HG02973 (cell line): ENCODE data around the gene DNAH6.
"Not testable (repeated sequence)": the region's sequence is repeated elsewhere in the genome, so short reads cannot be mapped to it uniquely, and the experiment has no call there.

Experiments
- ATAC-seq: cut with Tn5 transposase; IDR thresholded peaks from one replicate; pipeline ENCODE4 v1.9.1; 2021; ENCODE audit warnings: moderate library complexity; ENCODE audit not compliant: unreplicated experiment

Gene DNAH6

GRCh38 chr2:84516234-84516986 lies at the start of gene DNAH6:
Gene DNAH6, plus strand, starts transcription at chr2:84516498. Its CDS starts 1,329 bp downstream, at chr2:84517827.
- ATAC-seq, result peak; percentile 99

- no peak for ATAC-seq
These were observed 48.9 kb upstream of the DNAH6 start for GRCh38 chr2:84467389-84467788.

- not testable (repeated sequence) for ATAC-seq
These were observed 43.9 kb upstream of the DNAH6 start for GRCh38 chr2:84472423-84472822.

- ATAC-seq, result no peak
These were observed 43.3 kb upstream of the DNAH6 start for GRCh38 chr2:84472856-84473565.

- no peak for ATAC-seq
These were observed 42.1 kb upstream of the DNAH6 start for GRCh38 chr2:84474176-84474575.

- no peak for ATAC-seq
These were observed 38.4 kb upstream of the DNAH6 start for GRCh38 chr2:84477886-84478285.

GRCh38 chr2:84478867-84479266 lies 37.4 kb upstream of the DNAH6 start:
- no peak for ATAC-seq

GRCh38 chr2:84481702-84482101 lies 34.6 kb upstream of the DNAH6 start:
- no peak for ATAC-seq

GRCh38 chr2:84482603-84483002 lies 33.7 kb upstream of the DNAH6 start:
- no peak for ATAC-seq

GRCh38 chr2:84483320-84483719 lies 33.0 kb upstream of the DNAH6 start:
- ATAC-seq, result no peak

GRCh38 chr2:84486441-84487115 lies 29.7 kb upstream of the DNAH6 start:
- ATAC-seq, result no peak

- no peak for ATAC-seq
These were observed 28.9 kb upstream of the DNAH6 start for GRCh38 chr2:84487298-84487996.

- ATAC-seq, result no peak
These were observed 25.0 kb upstream of the DNAH6 start for GRCh38 chr2:84491256-84491655.

- ATAC-seq, result no peak
These were observed 24.6 kb upstream of the DNAH6 start for GRCh38 chr2:84491741-84492140.

- no peak for ATAC-seq
These were observed 23.7 kb upstream of the DNAH6 start for GRCh38 chr2:84492571-84492970.

- ATAC-seq, result no peak
These were observed 22.8 kb upstream of the DNAH6 start for GRCh38 chr2:84493514-84493913.

- no peak for ATAC-seq
These were observed 22.2 kb upstream of the DNAH6 start for GRCh38 chr2:84494070-84494469.

- peak; percentile 76 for ATAC-seq
These were observed 20.7 kb upstream of the DNAH6 start for GRCh38 chr2:84495539-84496146.

GRCh38 chr2:84496386-84496785 lies 19.9 kb upstream of the DNAH6 start:
- ATAC-seq, result no peak

- ATAC-seq, result no peak
These were observed 19.0 kb upstream of the DNAH6 start for GRCh38 chr2:84497285-84497684.
